HepG2 (cell line): Measurements from ENCODE around the gene CD34. TPM values are rescaled to one million over a fixed set of nuclear protein-coding genes. Genes with fewer than 3 reads are reported as not detected.

Experiments
- ATAC-seq: fragments of 200-7000 bp; cut with Tn5 transposase; 3 replicates; pipeline ENCODE4 v1.9.1; 2020; ENCODE audit warnings: mild to moderate bottlenecking, moderate library complexity
- BruUV-seq: library from RNA; stranded (reverse); fragments of 400-500 nt; replicated peaks from 2 replicates; lab custom pipeline; 2021; lab: Mats Ljungman, UMichigan
- CTCF ChIA-PET: fragments of 300-600 bp; formaldehyde crosslinking; extraction: SDS; loops from one replicate; lab custom pipeline; 2021; ENCODE audit warnings: low total read pairs, inconsistent platforms, low intra/inter-chr PET ratio; lab: Yijun Ruan, JAX
- POLR2A ChIA-PET: fragments of 350-600 bp; sonication (Branson Sonifier 250); formaldehyde crosslinking; loops from one replicate; lab custom pipeline; 2020; ENCODE audit warnings: antibody characterized with exemption, inconsistent platforms; lab: Yijun Ruan, JAX
- DNase-seq: peaks from one replicate; pipeline ENCODE4 v3.0.0-alpha.2; 2015; ENCODE audit warnings: low spot score
- FAIRE-seq: peaks from 3 replicates; lab custom pipeline; 2011; peaks lifted over from hg19 to GRCh38; lab: Jason Lieb, UNC
- H2AFZ ChIP-seq: one replicate; pipeline ENCODE4 v1.6.1; 2011; ENCODE audit warnings: low read length, inconsistent platforms
- H3K27ac ChIP-seq: fragments of 300-600 bp; 3 replicates; pipeline ENCODE4 v1.8.0; 2011; ENCODE audit warnings: mixed run types, mild to moderate bottlenecking, mixed read lengths, low read length, inconsistent platforms; ENCODE audit not compliant: insufficient read depth; ENCODE audit errors: extremely low read length
- H3K27me3 ChIP-seq, 2 experiments: fragments of 200-600 bp in 1 of 2; 2 replicates in 1 of 2; 3 replicates in 1 of 2; pipeline versions ENCODE4 v1.6.0 to v1.8.0; 2011; ENCODE audit warnings: low read length in 2 of 2, mild to moderate bottlenecking in 2 of 2, moderate library complexity in 2 of 2, inconsistent platforms in 1 of 2; ENCODE audit not compliant: insufficient read depth in 2 of 2, control insufficient read depth in 1 of 2
- H3K36me3 ChIP-seq, 2 experiments: fragments of 200-600 bp in 1 of 2; replicated peaks in 1 of 2; 2 replicates in 1 of 2; 3 replicates in 1 of 2; pipeline versions ENCODE4 v1.5.1 to v1.8.0; 2011; ENCODE audit warnings: low read length in 2 of 2, inconsistent platforms in 1 of 2; ENCODE audit not compliant: insufficient read depth in 2 of 2, control insufficient read depth in 1 of 2
- H3K4me1 ChIP-seq: 2 replicates; pipeline ENCODE4 v1.5.1; 2012; ENCODE audit warnings: low read length, inconsistent platforms; ENCODE audit not compliant: insufficient read depth
- H3K4me2 ChIP-seq: 2 replicates; pipeline ENCODE4 v1.6.0; 2011; ENCODE audit warnings: low read depth, low read length, inconsistent platforms
- H3K4me3 ChIP-seq, 3 experiments: fragments of 200-600 bp in 1 of 3; sonication (generic), shearing (Covaris generic) in 1 of 3; replicated peaks in 1 of 3; 2 replicates each; pipeline ENCODE4 v1.5.1; 2011 to 2016; ENCODE audit warnings: low read length in 3 of 3, inconsistent platforms in 2 of 3, low read depth in 2 of 3, mild to moderate bottlenecking in 2 of 3, control low read depth in 1 of 3, mixed read lengths in 1 of 3; ENCODE audit not compliant: insufficient read depth in 1 of 3
- H3K79me2 ChIP-seq: one replicate; pipeline ENCODE4 v1.6.1; 2011; ENCODE audit warnings: low read length, inconsistent platforms; ENCODE audit not compliant: insufficient read depth
- H3K9ac ChIP-seq: 2 replicates; pipeline ENCODE4 v1.6.0; 2011; ENCODE audit warnings: mild to moderate bottlenecking, low read depth, low read length, inconsistent platforms; ENCODE audit not compliant: insufficient read depth
- H3K9me3 ChIP-seq: 2 replicates; pipeline ENCODE4 v1.5.1; 2012; ENCODE audit warnings: mild to moderate bottlenecking, low read length
- H4K20me1 ChIP-seq: 2 replicates; pipeline ENCODE4 v1.6.0; 2011; ENCODE audit warnings: inconsistent platforms, mild to moderate bottlenecking, low read length, moderate library complexity; ENCODE audit not compliant: insufficient read depth
- CREB1 ChIP-seq, 2 experiments: fragments of 450-650 bp in 1 of 2; IDR thresholded peaks; 2 replicates each; pipeline ENCODE4 v1.6.1; 2016 to 2017; ENCODE audit warnings: control low read depth in 1 of 2, mild to moderate bottlenecking in 1 of 2, missing compliant biosample characterization in 1 of 2, missing genetic modification characterization in 1 of 2
- HOXA9 ChIP-seq: sonication (generic); formaldehyde crosslinking; IDR thresholded peaks from 2 replicates; pipeline ENCODE4 v1.8.1; 2022; ENCODE audit warnings: missing genetic modification reagents, mild to moderate bottlenecking, moderate library complexity, borderline replicate concordance
- PRPF4 ChIP-seq: fragments of 200-400 bp; formaldehyde crosslinking; IDR thresholded peaks from 2 replicates; pipeline ENCODE4 v1.6.1; 2016; ENCODE audit warnings: low read length, low read depth; ENCODE audit not compliant: poor library complexity, severe bottlenecking
- REL ChIP-seq: sonication (generic); formaldehyde crosslinking; conservative IDR thresholded peaks from 2 replicates; pipeline ENCODE4 v1.8.0; 2022; ENCODE audit warnings: mild to moderate bottlenecking, missing genetic modification reagents, moderate library complexity
- SATB2 ChIP-seq: sonication (generic); formaldehyde crosslinking; IDR thresholded peaks from 2 replicates; pipeline ENCODE4 v1.5.0; 2020; ENCODE audit warnings: missing genetic modification reagents
- YEATS2 ChIP-seq: sonication (generic); formaldehyde crosslinking; IDR thresholded peaks from 2 replicates; pipeline ENCODE4 v1.4.0; 2020; ENCODE audit warnings: missing genetic modification reagents, borderline replicate concordance
- ZNF33A ChIP-seq: sonication (generic); formaldehyde crosslinking; IDR thresholded peaks from 2 replicates; pipeline ENCODE4 v1.5.1; 2020; ENCODE audit warnings: missing genetic modification reagents, mild to moderate bottlenecking, moderate library complexity, borderline replicate concordance
- ZNF513 ChIP-seq: sonication (generic); formaldehyde crosslinking; conservative IDR thresholded peaks from 2 replicates; pipeline ENCODE4 v1.5.0; 2020; ENCODE audit warnings: missing genetic modification reagents
- WGBS: methylation state at CpG from one replicate; pipeline ENCODE4 v1.1.6; 2017; ENCODE audit warnings: low lambda C conversion rate; 5-methylcytosine and 5-hydroxymethylcytosine counted together
- in situ Hi-C: cut with HindIII; loops from 2 replicates; pipeline ENCODE4 v1.10.0; 2017; ENCODE audit warnings: low pct_unique_long_range_greater_than_20kb; ENCODE audit not compliant: extremely low pct_ligation_motif_present
- intact Hi-C: fragments of 100-400 bp; cut with micrococcal nuclease; formaldehyde crosslinking; loops from one replicate; pipeline ENCODE4 v1.10.0; 2022; ENCODE audit not compliant: unreplicated experiment
- polyA plus RNA-seq, 8 experiments: library from polyadenylated mRNA; depleted of rRNA in 3 of 8; stranded (reverse) in 7 of 8; unstranded in 1 of 8; fragments of >200 nt; fragmentation: Illumina TruSeq in 4 of 8; extraction: Trizol in 4 of 8; gene quantifications; 2 replicates each; pipeline versions ENCODE4 v1.2.1 to v1.2.3, GENCODE V29; 2011 to 2016; ENCODE audit warnings: low read depth in 4 of 8, missing spikeins in 1 of 8, mixed read lengths in 1 of 8; ENCODE audit not compliant: insufficient read depth in 1 of 8
- total RNA-seq, 5 experiments: library from RNA; depleted of rRNA; stranded (reverse); fragments of >200 nt; fragmentation: Illumina TruSeq; extraction: Trizol; gene quantifications; 2 replicates each; pipeline ENCODE4 v1.2.3, GENCODE V29; 2016; ENCODE audit warnings: low read depth in 1 of 5
- TF ChIP-seq, protein P1 (sequence below): IDR thresholded peaks from 2 replicates; pipeline ENCODE4 v1.6.1; 2016; ENCODE audit warnings: missing genetic modification reagents, missing compliant biosample characterization

Gene CD34
- total and polyA plus RNA-seq, 2 of the 13 experiments (the other 11 are each of a cell fraction or from before 2014, with no cell fraction given): not detected

- DNase-seq: no peak
Measured at GRCh38 chr1:207873055-207873890, 37.7 kb downstream of the CD34 start.

DNA sequence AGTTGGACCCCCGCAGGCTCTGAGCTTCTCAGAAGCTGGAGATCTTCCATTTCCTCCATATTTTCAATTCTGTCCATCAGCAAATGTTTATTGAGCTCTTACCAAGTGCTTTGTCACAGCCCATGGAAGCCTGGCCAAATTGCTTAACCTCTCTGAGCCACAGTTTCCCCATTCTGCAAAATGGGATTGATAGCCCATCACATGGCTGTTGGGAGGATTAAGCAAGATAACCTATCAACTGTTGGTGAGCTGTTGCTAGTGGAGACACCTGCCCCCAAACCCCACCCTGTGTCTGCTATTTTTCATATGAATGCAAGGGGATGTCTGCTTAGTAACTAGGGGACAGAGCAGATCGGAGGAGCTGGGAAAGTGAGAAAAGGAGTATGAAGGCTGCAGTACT lies 38.3 kb downstream of the CD34 start:
- Histone ChIP-seq H3K9ac (no peak overlapping the region), H3K4me1 (peaks cover 40% of the 10 kb centered on the region), H2AFZ (peak overlapping the region; percentile 2), H3K9me3 (no peaks in the 10 kb centered on the region), H3K27ac (no peak overlapping the region), H4K20me1 (no peaks in the 10 kb centered on the region), H3K36me3 (no peaks in the 10 kb centered on the region), H3K79me2 (no peaks in the 10 kb centered on the region), H3K4me3 (no peak overlapping the region), H3K27me3 (peaks cover 0 to 17% of the 10 kb centered on the region in 2 experiments; a peak in 3 of 5 replicates), H3K4me2 (no peak overlapping the region)
- ATAC-seq: no peak
- in situ Hi-C loops (no loop called here), intact Hi-C loops (no loop called here)
- TF ChIP-seq YEATS2: no peak
- TF ChIP-seq ZNF33A: no peak
- TF ChIP-seq REL: no peak
- TF ChIP-seq CREB1 (IDR thresholded peaks at IDR 0.05): no peak
- no peak for TF ChIP-seq CREB1 (CRISPR knock-in tag; IDR thresholded peaks at IDR 0.05)
- TF ChIP-seq, protein P1, sequence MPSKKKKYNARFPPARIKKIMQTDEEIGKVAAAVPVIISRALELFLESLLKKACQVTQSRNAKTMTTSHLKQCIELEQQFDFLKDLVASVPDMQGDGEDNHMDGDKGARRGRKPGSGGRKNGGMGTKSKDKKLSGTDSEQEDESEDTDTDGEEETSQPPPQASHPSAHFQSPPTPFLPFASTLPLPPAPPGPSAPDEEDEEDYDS: no peak
- no peak for TF ChIP-seq HOXA9
- TF ChIP-seq SATB2: no peak
- TF ChIP-seq PRPF4: no peak
- no peak for DNase-seq
- ChIA-PET CTCF (no interaction called here), POLR2A (interaction anchor here (0.9 kb wide), 1 partner anchor 46 kb away, joined by 3 read pairs; no protein-coding TSS in a partner anchor)
- BruUV-seq: no TSS peak
- no peak for FAIRE-seq
- WGBS: 35% methylated on average over 2 of the region's 2 CpGs

More at GRCh38 chr1:207873055-207873890, 37.7 kb downstream of the CD34 start:
- intact Hi-C loops: no loop called here
- Histone ChIP-seq H3K9me3 (no peaks in the 10 kb centered on the region), H3K4me3 (no peak overlapping the region), H3K9ac (no peak overlapping the region), H2AFZ (peak overlapping the region; percentile 2), H3K4me2 (0 out of 2 replicates have a peak overlapping the region, but pooled peaks have one; percentile 4), H3K27ac (no peak overlapping the region), H3K27me3 (peaks cover 0 to 17% of the 10 kb centered on the region in 2 experiments; a peak in 3 of 5 replicates), H3K79me2 (no peaks in the 10 kb centered on the region), H3K36me3 (no peaks in the 10 kb centered on the region), H3K4me1 (peaks cover 33% of the 10 kb centered on the region), H4K20me1 (no peaks in the 10 kb centered on the region)
- no peak for ATAC-seq
- in situ Hi-C loops: no loop called here
- BruUV-seq: no TSS peak
- POLR2A ChIA-PET: interaction anchor here (0.9 kb wide), 1 partner anchor 46 kb away, joined by 3 read pairs; no protein-coding TSS in a partner anchor
- TF ChIP-seq ZNF513: no peak
- no peak for FAIRE-seq
- WGBS: 27% methylated on average over 6 of the region's 8 CpGs
- CTCF ChIA-PET: no interaction called here
